Measurements from ENCODE around the gene CCNB2. TPM values are rescaled to one million over a fixed set of nuclear protein-coding genes. Genes with fewer than 3 reads are reported as not detected.

CCNB2 gene
- polyA plus RNA-seq, 1 donor from 2014 or later = 4.4 TPM

- Histone ChIP-seq H3K27me3 (ENCODE audit: insufficient read depth, low read depth, low read length) (no peaks in the 10 kb centered on the region), H3K4me3 (ENCODE audit: low read length) (no peak overlapping the region), H3F3A (ENCODE audit: insufficient read depth, low read length, poor library complexity, severe bottlenecking) (no peaks in the 10 kb centered on the region), H2AFZ (ENCODE audit: low read depth, low read length) (no peak overlapping the region), H4K20me1 (ENCODE audit: insufficient read depth) (no peaks in the 10 kb centered on the region), H3K9me2 (ENCODE audit: insufficient read depth, low read length) (no peaks in the 10 kb centered on the region), H3K4me2 (ENCODE audit: low read length) (no peak overlapping the region), H3K27ac (ENCODE audit: low read length) (no peak overlapping the region), H3K79me2 (replicated peaks; ENCODE audit: insufficient read depth, low read length) (no peaks in the 10 kb centered on the region), H3K9me3 (ENCODE audit: low read length) (no peaks in the 10 kb centered on the region), H3K9ac (ENCODE audit: low read length) (no peak overlapping the region), H3K36me3 (ENCODE audit: insufficient read depth, low read length) (no peaks in the 10 kb centered on the region)
- no peak for TF ChIP-seq MXI1 (conservative IDR thresholded peaks at IDR 0.05; ENCODE audit: poor library complexity, severe bottlenecking)
- TF ChIP-seq TAF1 (IDR thresholded peaks at IDR 0.05; ENCODE audit: low read depth) = no peak
- TF ChIP-seq RAD21 (conservative IDR thresholded peaks at IDR 0.05) = no peak
- TF ChIP-seq, protein P1, sequence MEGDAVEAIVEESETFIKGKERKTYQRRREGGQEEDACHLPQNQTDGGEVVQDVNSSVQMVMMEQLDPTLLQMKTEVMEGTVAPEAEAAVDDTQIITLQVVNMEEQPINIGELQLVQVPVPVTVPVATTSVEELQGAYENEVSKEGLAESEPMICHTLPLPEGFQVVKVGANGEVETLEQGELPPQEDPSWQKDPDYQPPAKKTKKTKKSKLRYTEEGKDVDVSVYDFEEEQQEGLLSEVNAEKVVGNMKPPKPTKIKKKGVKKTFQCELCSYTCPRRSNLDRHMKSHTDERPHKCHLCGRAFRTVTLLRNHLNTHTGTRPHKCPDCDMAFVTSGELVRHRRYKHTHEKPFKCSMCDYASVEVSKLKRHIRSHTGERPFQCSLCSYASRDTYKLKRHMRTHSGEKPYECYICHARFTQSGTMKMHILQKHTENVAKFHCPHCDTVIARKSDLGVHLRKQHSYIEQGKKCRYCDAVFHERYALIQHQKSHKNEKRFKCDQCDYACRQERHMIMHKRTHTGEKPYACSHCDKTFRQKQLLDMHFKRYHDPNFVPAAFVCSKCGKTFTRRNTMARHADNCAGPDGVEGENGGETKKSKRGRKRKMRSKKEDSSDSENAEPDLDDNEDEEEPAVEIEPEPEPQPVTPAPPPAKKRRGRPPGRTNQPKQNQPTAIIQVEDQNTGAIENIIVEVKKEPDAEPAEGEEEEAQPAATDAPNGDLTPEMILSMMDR (IDR thresholded peaks at IDR 0.05; ENCODE audit: poor library complexity, severe bottlenecking) = no peak
- no peak for TF ChIP-seq EZH2 (IDR thresholded peaks at IDR 0.05; ENCODE audit: borderline replicate concordance, insufficient read depth, low read length, poor library complexity, severe bottlenecking)
- TF ChIP-seq SMC3 (conservative IDR thresholded peaks at IDR 0.05; ENCODE audit: poor library complexity) = no peak
These were observed 11.8 kb downstream of the CCNB2 start for GRCh38 chr15:59116771-59117170.

DNA sequence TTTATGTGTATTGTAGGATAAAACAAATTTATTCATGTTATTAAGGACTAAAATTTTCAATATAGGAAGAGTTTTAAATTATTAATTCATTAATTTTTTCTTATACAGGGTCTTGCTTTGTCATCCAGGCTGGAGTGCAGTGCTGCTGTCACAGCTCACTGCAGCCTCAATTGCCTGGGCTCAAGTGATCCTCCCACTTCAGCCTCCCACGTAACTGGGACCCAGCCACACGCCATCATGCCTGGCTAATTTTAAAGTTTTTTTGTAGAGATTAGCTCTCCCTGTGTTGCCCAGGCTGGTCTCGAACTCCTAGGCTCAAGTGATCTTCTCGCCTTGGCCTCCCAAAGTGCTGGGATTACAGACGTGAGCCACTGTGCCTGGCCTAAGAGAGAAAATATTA lies 14.7 kb downstream of the CCNB2 start:
- H3K9me2 ChIP-seq (ENCODE audit: insufficient read depth, low read length) = no peaks in the 10 kb centered on the region
- H3K79me2 ChIP-seq (replicated peaks; ENCODE audit: insufficient read depth, low read length) = no peaks in the 10 kb centered on the region
- TF ChIP-seq TAF1 (IDR thresholded peaks at IDR 0.05; ENCODE audit: low read depth) (no peak), RAD21 (conservative IDR thresholded peaks at IDR 0.05) (no peak), POLR2AphosphoS5 (IDR thresholded peaks at IDR 0.05) (no peak), EZH2 (IDR thresholded peaks at IDR 0.05; ENCODE audit: borderline replicate concordance, insufficient read depth, low read length, poor library complexity, severe bottlenecking) (no peak), MXI1 (conservative IDR thresholded peaks at IDR 0.05; ENCODE audit: poor library complexity, severe bottlenecking) (no peak), EP300 (conservative IDR thresholded peaks at IDR 0.05; ENCODE audit: poor library complexity, severe bottlenecking) (no peak), SMC3 (conservative IDR thresholded peaks at IDR 0.05; ENCODE audit: poor library complexity) (no peak)
- TF ChIP-seq, protein P2, sequence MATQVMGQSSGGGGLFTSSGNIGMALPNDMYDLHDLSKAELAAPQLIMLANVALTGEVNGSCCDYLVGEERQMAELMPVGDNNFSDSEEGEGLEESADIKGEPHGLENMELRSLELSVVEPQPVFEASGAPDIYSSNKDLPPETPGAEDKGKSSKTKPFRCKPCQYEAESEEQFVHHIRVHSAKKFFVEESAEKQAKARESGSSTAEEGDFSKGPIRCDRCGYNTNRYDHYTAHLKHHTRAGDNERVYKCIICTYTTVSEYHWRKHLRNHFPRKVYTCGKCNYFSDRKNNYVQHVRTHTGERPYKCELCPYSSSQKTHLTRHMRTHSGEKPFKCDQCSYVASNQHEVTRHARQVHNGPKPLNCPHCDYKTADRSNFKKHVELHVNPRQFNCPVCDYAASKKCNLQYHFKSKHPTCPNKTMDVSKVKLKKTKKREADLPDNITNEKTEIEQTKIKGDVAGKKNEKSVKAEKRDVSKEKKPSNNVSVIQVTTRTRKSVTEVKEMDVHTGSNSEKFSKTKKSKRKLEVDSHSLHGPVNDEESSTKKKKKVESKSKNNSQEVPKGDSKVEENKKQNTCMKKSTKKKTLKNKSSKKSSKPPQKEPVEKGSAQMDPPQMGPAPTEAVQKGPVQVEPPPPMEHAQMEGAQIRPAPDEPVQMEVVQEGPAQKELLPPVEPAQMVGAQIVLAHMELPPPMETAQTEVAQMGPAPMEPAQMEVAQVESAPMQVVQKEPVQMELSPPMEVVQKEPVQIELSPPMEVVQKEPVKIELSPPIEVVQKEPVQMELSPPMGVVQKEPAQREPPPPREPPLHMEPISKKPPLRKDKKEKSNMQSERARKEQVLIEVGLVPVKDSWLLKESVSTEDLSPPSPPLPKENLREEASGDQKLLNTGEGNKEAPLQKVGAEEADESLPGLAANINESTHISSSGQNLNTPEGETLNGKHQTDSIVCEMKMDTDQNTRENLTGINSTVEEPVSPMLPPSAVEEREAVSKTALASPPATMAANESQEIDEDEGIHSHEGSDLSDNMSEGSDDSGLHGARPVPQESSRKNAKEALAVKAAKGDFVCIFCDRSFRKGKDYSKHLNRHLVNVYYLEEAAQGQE (IDR thresholded peaks at IDR 0.05; ENCODE audit: borderline replicate concordance) = no peak
- TF ChIP-seq, protein P1 (IDR thresholded peaks at IDR 0.05; ENCODE audit: poor library complexity, severe bottlenecking) = no peak
- no peak overlapping the region for H3K9ac ChIP-seq (ENCODE audit: low read length)
- no peaks in the 10 kb centered on the region for H3K27me3 ChIP-seq (ENCODE audit: insufficient read depth, low read depth, low read length)
- no peak overlapping the region for H3K4me3 ChIP-seq (ENCODE audit: low read length)
- H3K36me3 ChIP-seq (ENCODE audit: insufficient read depth, low read length) = no peaks in the 10 kb centered on the region
- no peak overlapping the region for H3K27ac ChIP-seq (ENCODE audit: low read length)
- no peaks in the 10 kb centered on the region for H3F3A ChIP-seq (ENCODE audit: insufficient read depth, low read length, poor library complexity, severe bottlenecking)
- H4K20me1 ChIP-seq (ENCODE audit: insufficient read depth) = no peaks in the 10 kb centered on the region
- H3K4me2 ChIP-seq (ENCODE audit: low read length) = no peak overlapping the region
- H2AFZ ChIP-seq (ENCODE audit: low read depth, low read length) = no peak overlapping the region
- no peaks in the 10 kb centered on the region for H3K9me3 ChIP-seq (ENCODE audit: low read length)

Data from neural cell (in vitro differentiated cells).